Fibroblast of lung (primary cell): ENCODE measurements around the gene FAM151B.

ENCODE experiments used
- EZH2 ChIP-seq: IDR thresholded peaks from 2 replicates; pipeline ENCODE4 v1.5.1; 2012; ENCODE audit warnings: low read length, control low read depth, mild to moderate bottlenecking; ENCODE audit errors: missing control alignments
- TF ChIP-seq, protein P1 (sequence below), 2 donors: IDR thresholded peaks in 1 of 2; conservative IDR thresholded peaks in 1 of 2; 1 replicate in 1 of 2; 2 replicates in 1 of 2; pipeline ENCODE4 v1.5.1; 2011 to 2012; ENCODE audit warnings: low read length in 2 of 2, control low read depth in 1 of 2, inconsistent platforms in 1 of 2, low read depth in 1 of 2, mild to moderate bottlenecking in 1 of 2

DNA sequence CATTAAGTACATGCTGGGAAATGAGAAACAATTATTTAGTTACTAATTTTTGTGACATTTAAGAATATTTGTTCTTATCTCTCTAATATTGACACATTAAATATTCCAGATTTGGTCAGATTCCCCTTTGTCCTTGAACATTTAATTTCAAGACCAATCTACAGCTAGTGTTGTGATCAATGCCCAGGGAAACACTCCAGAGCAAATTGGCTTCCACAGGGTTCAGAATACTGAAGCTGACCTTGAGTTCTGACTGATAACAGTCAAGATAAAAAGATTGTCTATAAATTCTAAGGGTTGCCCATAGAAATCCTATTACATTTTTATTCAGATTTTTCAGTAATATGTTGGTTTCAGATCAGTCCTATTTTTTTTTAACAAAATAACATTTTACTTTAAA, 48.7 kb upstream of the FAM151B start:
- TF ChIP-seq, protein P1, sequence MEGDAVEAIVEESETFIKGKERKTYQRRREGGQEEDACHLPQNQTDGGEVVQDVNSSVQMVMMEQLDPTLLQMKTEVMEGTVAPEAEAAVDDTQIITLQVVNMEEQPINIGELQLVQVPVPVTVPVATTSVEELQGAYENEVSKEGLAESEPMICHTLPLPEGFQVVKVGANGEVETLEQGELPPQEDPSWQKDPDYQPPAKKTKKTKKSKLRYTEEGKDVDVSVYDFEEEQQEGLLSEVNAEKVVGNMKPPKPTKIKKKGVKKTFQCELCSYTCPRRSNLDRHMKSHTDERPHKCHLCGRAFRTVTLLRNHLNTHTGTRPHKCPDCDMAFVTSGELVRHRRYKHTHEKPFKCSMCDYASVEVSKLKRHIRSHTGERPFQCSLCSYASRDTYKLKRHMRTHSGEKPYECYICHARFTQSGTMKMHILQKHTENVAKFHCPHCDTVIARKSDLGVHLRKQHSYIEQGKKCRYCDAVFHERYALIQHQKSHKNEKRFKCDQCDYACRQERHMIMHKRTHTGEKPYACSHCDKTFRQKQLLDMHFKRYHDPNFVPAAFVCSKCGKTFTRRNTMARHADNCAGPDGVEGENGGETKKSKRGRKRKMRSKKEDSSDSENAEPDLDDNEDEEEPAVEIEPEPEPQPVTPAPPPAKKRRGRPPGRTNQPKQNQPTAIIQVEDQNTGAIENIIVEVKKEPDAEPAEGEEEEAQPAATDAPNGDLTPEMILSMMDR (conservative IDR thresholded peaks at IDR 0.05 in 1 of 2, IDR thresholded peaks at IDR 0.05 in 1 of 2; ENCODE audit: low read depth in 1 of 2, low read length in 2 of 2): no peak
- TF ChIP-seq EZH2: no peak
